Astrocyte of the cerebellum (primary cell): Measurements from ENCODE around the gene GAGE12J.
"Not testable (repeated sequence)": the region's sequence is repeated elsewhere in the genome, so short reads cannot be mapped to it uniquely, and the experiment has no call there.

Experiments
- DNase-seq: peaks from one replicate; pipeline ENCODE4 v3.0.0-alpha.2; 2011; ENCODE audit warnings: low read depth
- H3K4me3 ChIP-seq: 2 replicates; pipeline ENCODE4 v1.5.1; 2011; ENCODE audit warnings: mild to moderate bottlenecking, low read depth, low read length, moderate library complexity
- in situ Hi-C: cut with HindIII; loops from 2 replicates; pipeline ENCODE4 v1.10.0; 2017; ENCODE audit warnings: low sequenced_read_pairs
- TF ChIP-seq, protein P1 (sequence below): IDR thresholded peaks from 2 replicates; pipeline ENCODE4 v1.5.1; 2012; ENCODE audit warnings: low read length, low read depth, moderate library complexity, mild to moderate bottlenecking; ENCODE audit errors: missing control alignments

GAGE12J gene, protein sequence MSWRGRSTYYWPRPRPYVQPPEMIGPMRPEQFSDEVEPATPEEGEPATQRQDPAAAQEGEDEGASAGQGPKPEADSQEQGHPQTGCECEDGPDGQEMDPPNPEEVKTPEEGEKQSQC

DNA sequence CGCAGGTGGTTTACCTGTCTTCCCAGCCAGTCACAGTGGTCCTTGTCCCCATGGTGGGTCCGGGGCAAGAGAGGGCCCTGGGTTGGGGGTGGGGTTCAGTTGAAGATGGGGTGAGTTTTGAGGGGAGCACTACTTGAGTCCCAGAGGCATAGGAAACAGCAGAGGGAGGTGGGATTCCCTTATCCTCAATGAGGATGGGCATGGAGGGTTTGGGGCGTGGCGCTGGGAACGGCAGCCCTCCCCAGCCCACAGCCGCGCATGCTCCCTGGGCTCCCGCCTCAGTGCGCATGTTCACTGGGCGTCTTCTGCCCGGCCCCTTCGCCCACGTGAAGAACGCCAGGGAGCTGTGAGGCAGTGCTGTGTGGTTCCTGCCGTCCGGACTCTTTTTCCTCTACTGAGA lies at the start of gene GAGE12J:
GAGE12J (plus strand) TSS at position 301 of the 400 bp plus-strand sequence. CDS start 1,157 bp downstream, outside the sequence.
- H3K4me3 ChIP-seq, DNase-seq, in situ Hi-C loops: not testable (repeated sequence)

DNA sequence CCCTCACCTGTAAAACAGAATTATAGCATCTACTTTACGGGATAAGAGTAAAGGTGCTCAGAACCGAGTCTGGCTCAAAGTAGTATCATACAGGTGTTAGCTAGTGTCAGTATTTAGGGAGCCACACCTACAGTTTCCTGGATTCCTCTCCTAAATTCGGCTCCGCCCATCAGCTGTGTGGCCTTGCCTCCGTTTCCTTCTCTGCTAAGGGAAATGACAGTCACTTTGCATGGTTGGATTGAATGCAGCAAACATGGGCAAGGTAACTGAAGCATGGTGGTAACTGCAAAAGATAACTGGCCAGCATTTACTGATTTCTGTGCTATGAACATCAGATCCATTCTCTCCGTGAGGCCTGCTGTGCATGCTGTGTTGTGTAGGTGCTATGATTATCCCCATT lies 49.4 kb upstream of the GAGE12J start:
- H3K4me3 ChIP-seq = no peak overlapping the region
- no peak for DNase-seq
- TF ChIP-seq, protein P1, sequence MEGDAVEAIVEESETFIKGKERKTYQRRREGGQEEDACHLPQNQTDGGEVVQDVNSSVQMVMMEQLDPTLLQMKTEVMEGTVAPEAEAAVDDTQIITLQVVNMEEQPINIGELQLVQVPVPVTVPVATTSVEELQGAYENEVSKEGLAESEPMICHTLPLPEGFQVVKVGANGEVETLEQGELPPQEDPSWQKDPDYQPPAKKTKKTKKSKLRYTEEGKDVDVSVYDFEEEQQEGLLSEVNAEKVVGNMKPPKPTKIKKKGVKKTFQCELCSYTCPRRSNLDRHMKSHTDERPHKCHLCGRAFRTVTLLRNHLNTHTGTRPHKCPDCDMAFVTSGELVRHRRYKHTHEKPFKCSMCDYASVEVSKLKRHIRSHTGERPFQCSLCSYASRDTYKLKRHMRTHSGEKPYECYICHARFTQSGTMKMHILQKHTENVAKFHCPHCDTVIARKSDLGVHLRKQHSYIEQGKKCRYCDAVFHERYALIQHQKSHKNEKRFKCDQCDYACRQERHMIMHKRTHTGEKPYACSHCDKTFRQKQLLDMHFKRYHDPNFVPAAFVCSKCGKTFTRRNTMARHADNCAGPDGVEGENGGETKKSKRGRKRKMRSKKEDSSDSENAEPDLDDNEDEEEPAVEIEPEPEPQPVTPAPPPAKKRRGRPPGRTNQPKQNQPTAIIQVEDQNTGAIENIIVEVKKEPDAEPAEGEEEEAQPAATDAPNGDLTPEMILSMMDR = no peak
- in situ Hi-C loops = no loop called here

DNA sequence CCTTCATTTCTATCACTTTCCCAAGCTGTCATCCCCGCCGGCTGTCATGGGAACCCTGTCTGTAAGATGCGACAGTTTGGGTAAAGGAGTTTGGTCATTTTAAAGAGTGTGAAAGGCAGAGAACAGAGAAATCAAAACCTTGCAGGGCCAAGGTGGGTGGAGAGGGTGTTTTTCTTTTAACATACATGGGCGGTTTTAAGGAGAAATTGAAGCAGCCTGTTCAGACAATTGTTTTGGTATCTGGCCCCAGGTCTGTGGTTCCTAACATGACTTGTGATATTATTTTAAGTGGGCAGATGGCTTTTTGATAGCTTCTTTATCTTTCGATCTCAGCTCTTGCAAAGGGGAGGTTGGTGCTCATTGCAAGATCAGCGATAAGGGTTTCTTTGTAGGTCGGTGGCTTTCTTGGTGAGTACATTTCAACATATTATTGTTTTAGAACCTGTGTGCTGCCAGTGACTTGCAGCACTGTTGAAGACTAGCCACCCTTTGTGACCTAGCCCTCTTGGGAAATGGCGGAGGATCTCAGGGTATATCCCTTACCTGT lies 48.6 kb upstream of the GAGE12J start:
- H3K4me3 ChIP-seq = no peak overlapping the region
- in situ Hi-C loops = no loop called here
- TF ChIP-seq, protein P1 = no peak
- no peak for DNase-seq

DNA sequence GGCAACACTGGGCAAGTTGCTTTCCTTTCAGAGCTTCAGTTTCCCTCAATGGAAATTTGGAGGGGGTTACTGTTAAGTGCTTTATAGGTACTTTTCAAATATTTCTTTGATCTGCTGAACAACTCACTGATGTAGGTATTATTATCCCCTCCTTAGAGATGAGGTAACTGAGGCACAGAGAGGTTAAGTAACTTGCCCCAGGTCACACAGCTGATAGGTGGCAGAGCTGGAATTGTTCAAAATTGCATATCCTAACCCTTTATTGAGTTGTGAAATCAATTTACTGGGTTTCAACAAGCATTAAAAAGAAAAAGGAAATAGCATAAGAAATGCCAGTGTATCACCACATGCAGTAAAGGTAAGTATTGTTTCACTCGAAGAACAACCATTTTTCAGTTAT lies 45.6 kb upstream of the GAGE12J start:
- H3K4me3 ChIP-seq = no peak overlapping the region
- in situ Hi-C loops = no loop called here
- TF ChIP-seq, protein P1 = no peak
- no peak for DNase-seq

DNA sequence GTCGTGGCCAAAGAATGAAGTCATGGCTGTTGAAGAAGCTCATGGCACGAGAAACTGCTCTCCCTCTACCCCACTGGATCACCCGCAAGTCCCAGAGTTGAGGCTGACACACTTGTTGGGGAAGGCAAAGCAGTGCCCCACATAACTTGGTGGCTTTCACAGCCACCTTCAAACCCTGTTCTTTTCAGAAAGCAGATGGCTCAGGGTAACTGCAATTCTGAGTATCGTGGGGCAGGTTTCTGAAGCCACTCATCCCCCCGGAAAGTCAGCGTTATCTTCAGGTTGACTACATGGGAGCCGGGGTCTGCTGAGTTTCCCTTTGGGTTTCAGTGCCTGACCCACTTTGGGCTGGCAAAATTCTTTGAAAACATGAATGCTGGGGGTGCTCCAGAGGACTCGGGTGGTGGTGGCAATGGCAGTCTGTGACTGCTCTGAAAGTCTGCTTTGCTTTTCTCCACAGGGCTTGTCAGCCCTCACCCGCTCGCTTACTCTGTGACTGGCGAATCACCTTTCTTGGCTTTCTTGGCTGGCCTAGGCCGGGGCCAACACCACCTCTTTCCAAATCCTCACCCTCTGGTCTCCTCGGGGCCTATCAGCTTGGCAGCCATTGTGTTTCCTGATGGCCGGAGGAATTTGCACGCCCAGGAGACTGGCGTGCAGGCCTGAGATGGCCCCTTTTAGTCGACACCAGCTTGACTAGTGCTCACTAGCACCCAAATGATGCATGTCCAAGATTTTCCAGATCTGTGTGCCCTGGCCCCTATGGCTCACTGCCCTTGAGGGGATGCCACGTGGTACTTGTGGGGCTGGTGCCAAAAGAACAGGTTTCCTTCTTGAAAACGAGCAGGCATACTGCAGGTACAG lies 44.9 kb upstream of the GAGE12J start:
- no peak overlapping the region for H3K4me3 ChIP-seq
- TF ChIP-seq, protein P1 = no peak
- no peak for DNase-seq
- in situ Hi-C loops = no loop called here

DNA sequence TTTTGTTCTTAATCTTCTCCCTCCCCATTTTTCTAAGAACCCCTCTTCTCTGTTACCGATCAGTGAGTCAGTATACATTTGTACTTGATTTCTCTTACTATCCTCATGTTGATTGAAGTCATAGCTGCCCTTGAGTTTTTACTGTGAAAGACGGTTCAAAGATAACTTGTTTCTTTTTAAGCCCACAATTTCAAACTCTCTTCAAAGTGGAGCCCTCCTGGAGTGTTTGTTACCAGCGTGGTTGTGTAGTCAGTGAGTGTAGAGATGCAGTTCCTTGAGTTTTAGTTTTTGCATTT lies 44.4 kb upstream of the GAGE12J start:
- no peak overlapping the region for H3K4me3 ChIP-seq
- in situ Hi-C loops = no loop called here
- DNase-seq = no peak
- TF ChIP-seq, protein P1 = no peak

DNA sequence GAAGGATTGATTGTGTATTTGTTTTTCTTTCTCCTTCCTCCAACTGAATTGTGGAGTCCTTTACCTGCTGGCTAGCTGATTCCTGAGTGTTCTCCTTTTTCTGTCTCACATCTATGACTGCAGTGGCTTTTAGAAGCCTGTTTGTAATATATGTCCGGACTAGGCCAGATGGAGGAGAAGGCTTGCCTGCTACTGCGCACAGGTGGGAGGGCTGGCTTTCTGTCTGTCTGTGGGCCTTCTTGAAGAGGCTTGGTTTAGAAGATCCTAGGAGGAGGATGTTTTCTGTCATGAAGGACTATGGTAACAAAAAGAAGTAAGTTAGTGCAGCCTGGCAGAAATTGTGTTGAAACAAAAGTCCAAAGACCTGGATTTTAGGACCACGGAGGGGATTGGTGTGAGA lies 43.8 kb upstream of the GAGE12J start:
- in situ Hi-C loops = no loop called here
- TF ChIP-seq, protein P1 = no peak
- H3K4me3 ChIP-seq = no peak overlapping the region
- no peak for DNase-seq
